Activated CD4-positive, alpha-beta memory T cell treated with anti-CD3 and anti-CD28 coated beads, Interleukin-2, amount 10 ng/mL, durations not matched to agents 7 days and 5 days (primary cell): ENCODE measurements around the gene CARF. TPM values are rescaled to one million over a fixed set of nuclear protein-coding genes. Genes with fewer than 3 reads are reported as not detected.
"Not testable (repeated sequence)": the region's sequence is repeated elsewhere in the genome, so short reads cannot be mapped to it uniquely, and the experiment has no call there.

Experiments
- CTCF ChIA-PET: fragments of 350-600 bp; sonication (Branson Sonifier 250); formaldehyde crosslinking; loops from one replicate; lab custom pipeline; 2021; ENCODE audit warnings: antibody characterized with exemption, inconsistent platforms; lab: Charles Lee
- POLR2A ChIA-PET: fragments of 350-600 bp; sonication (Branson Sonifier 250); formaldehyde crosslinking; loops from one replicate; lab custom pipeline; 2021; ENCODE audit warnings: antibody characterized with exemption; lab: Charles Lee
- DNase-seq: peaks from one replicate; pipeline ENCODE4 v3.0.0-alpha.2; 2020
- H3K27ac Mint-ChIP-seq: one replicate; pipeline ENCODE4 v1.8.0; 2021; ENCODE audit warnings: mild to moderate bottlenecking, mixed read lengths
- H3K27me3 Mint-ChIP-seq: one replicate; pipeline ENCODE4 v1.8.0; 2021; ENCODE audit warnings: mixed read lengths
- H3K36me3 Mint-ChIP-seq: one replicate; pipeline ENCODE4 v1.8.0; 2021; ENCODE audit warnings: low read depth, mixed read lengths
- H3K4me1 Mint-ChIP-seq: one replicate; pipeline ENCODE4 v1.8.0; 2021; ENCODE audit warnings: mixed read lengths
- H3K4me3 Mint-ChIP-seq: one replicate; pipeline ENCODE4 v1.8.0; 2021; ENCODE audit warnings: mild to moderate bottlenecking, mixed read lengths
- H3K9me3 Mint-ChIP-seq: one replicate; pipeline ENCODE4 v1.8.0; 2021; ENCODE audit warnings: mixed read lengths
- total RNA-seq, 2 experiments: library from RNA; stranded (reverse); gene quantifications; one replicate each; pipeline ENCODE4 v1.2.3, GENCODE V29; 2021

CARF gene
- total RNA-seq, 2 experiments from 2014 or later, result 11.9 to 12.3 TPM

GRCh38 chr2:202944816-202945215 lies 32.7 kb downstream of the CARF start:
- H3K27ac Mint-ChIP-seq, result no peak overlapping the region
- peaks cover 18% of the 10 kb centered on the region for H3K9me3 Mint-ChIP-seq
- CTCF ChIA-PET, result no interaction called here
- H3K4me1 Mint-ChIP-seq, result no peaks in the 10 kb centered on the region
- H3K4me3 Mint-ChIP-seq, result no peak overlapping the region
- no peaks in the 10 kb centered on the region for H3K27me3 Mint-ChIP-seq
- POLR2A ChIA-PET, result no interaction called here
- peaks cover 35% of the 10 kb centered on the region for H3K36me3 Mint-ChIP-seq
- DNase-seq, result no peak

DNA sequence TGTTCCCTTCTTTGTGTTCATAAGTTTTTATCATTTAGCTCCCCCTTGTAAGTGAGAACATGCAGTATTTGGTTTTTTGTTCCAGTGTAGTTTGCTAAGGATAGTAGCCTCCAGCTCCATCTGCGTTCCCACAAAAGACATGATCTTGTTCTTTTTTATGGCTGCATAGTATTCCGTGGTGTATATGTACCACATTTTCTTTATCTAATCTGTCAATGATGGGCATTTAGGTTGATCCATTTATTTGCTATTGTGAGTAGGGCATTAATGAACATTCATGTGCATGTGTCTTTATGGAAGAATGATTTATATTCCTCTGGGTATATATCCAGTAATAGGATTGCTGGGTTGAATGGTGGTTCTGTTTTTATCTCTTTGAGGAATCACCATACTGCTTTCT lies 33.4 kb downstream of the CARF start:
- no peaks in the 10 kb centered on the region for H3K4me1 Mint-ChIP-seq
- no peak overlapping the region for H3K27ac Mint-ChIP-seq
- no peak for DNase-seq
- no peaks in the 10 kb centered on the region for H3K27me3 Mint-ChIP-seq
- H3K9me3 Mint-ChIP-seq, result peaks cover 18% of the 10 kb centered on the region
- POLR2A ChIA-PET, result no interaction called here
- no peak overlapping the region for H3K4me3 Mint-ChIP-seq
- CTCF ChIA-PET, result no interaction called here
- H3K36me3 Mint-ChIP-seq, result peaks cover 33% of the 10 kb centered on the region

DNA sequence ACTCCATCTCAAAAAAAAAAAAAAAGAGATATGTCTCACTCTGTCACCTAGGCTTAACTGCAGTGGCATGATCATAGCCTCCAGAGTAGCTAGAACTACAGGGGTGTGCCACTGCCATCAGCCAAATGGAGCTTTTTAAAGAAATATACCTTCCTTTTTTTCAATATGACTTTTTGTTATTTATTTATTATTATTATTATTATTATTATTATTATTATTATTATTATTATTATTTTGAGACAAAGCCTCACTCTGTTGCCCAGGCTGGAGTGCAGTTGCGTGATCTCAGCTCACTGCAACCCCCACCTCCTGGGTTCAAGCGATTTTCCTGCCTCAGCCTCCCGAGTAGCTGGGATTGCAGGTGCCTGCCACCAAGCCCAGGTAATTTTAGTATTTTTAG lies 37.3 kb downstream of the CARF start:
- H3K9me3 Mint-ChIP-seq, result peaks cover 18% of the 10 kb centered on the region
- H3K4me3 Mint-ChIP-seq, H3K27me3 Mint-ChIP-seq, H3K4me1 Mint-ChIP-seq, H3K27ac Mint-ChIP-seq, DNase-seq, CTCF ChIA-PET, POLR2A ChIA-PET: not testable (repeated sequence)
- H3K36me3 Mint-ChIP-seq, result peaks cover 32% of the 10 kb centered on the region

DNA sequence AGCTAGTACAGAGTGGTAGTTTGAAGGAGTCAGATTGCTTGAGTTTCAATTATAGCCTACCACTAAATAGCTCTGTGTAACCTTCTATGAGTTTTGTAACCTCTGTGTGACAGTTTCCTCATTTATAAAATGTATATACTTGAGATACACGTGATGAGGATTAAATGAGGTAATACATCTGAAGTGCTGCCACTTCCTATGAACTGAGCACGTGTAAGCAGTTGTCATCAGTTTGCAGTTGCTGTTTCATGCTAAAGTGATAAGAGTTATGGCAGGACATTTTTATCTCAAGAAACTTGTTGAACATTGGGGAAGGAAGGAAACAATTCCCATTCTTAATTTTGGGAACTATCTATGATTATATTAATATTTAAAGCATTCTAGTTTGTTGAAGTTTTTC lies 38.5 kb downstream of the CARF start:
- no peak for DNase-seq
- no peaks in the 10 kb centered on the region for H3K27me3 Mint-ChIP-seq
- H3K4me1 Mint-ChIP-seq, result no peaks in the 10 kb centered on the region
- H3K27ac Mint-ChIP-seq, result no peak overlapping the region
- H3K9me3 Mint-ChIP-seq, result peaks cover 15% of the 10 kb centered on the region
- POLR2A ChIA-PET, result interaction anchor here (0.6 kb wide), 1 partner anchor 39 kb away, joined by 3 read pairs; the partner anchor contains the start of gene WDR12
- peaks cover 21% of the 10 kb centered on the region for H3K36me3 Mint-ChIP-seq
- H3K4me3 Mint-ChIP-seq, result no peak overlapping the region
- CTCF ChIA-PET, result no interaction called here

DNA sequence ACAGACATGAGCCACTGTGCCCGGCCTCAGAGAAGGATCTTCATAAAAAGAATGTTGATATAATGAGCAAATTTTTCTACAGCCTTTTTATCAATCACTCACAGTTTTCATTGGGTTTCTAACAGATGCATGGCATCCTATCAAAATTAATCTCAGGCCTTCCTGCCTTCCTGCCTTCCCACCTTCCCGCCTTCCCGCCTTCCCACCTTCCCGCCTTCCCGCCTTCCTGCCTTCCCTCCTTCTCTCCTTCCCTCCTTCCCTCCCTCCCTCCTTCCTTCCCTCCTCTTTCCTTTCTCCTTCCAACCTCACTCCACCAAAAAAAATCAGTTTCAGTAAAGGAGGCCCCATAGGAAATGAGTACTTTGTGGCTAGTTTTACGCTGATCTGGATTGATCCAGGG lies 48.4 kb downstream of the CARF start:
- Mint-ChIP-seq H3K9me3 (no peaks in the 10 kb centered on the region), H3K4me1 (peaks cover 4% of the 10 kb centered on the region), H3K4me3 (no peak overlapping the region), H3K36me3 (peaks cover 7% of the 10 kb centered on the region), H3K27me3 (no peaks in the 10 kb centered on the region), H3K27ac (no peak overlapping the region)
- POLR2A ChIA-PET, result no interaction called here
- CTCF ChIA-PET, result no interaction called here
- no peak for DNase-seq

DNA sequence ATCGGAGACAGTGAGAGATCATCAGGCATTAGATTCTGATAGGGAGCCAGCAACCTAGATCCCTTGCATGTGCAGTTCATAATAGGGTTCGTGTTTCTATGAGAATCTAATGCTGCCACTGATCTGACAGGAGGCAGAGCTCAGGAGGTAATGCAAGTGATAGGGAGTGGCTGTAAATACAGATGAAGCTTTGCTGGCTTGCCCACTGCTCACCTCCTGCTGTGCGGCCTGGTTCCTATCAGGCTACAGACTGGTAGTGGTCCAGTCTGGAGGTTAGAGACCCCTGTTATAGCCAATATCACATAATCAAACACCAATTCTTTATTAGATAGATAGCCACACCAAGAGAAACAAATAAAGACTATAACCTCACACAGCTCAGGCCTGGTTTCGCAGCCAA lies 51.6 kb downstream of the CARF start:
- Mint-ChIP-seq H3K36me3 (peaks cover 11% of the 10 kb centered on the region), H3K27ac (no peak overlapping the region), H3K9me3 (no peaks in the 10 kb centered on the region), H3K4me1 (peaks cover 9% of the 10 kb centered on the region), H3K27me3 (no peaks in the 10 kb centered on the region), H3K4me3 (no peak overlapping the region)
- ChIA-PET POLR2A (no interaction called here), CTCF (no interaction called here)
- DNase-seq, result no peak

GRCh38 chr2:202965810-202966460 lies 53.9 kb downstream of the CARF start:
- peak; percentile 41 for DNase-seq
- Mint-ChIP-seq H3K27ac (no peak overlapping the region), H3K27me3 (no peaks in the 10 kb centered on the region), H3K9me3 (no peaks in the 10 kb centered on the region), H3K36me3 (peaks cover 11% of the 10 kb centered on the region), H3K4me1 (peaks cover 9% of the 10 kb centered on the region), H3K4me3 (no peak overlapping the region)
- CTCF ChIA-PET, result no interaction called here
- POLR2A ChIA-PET, result no interaction called here

DNA sequence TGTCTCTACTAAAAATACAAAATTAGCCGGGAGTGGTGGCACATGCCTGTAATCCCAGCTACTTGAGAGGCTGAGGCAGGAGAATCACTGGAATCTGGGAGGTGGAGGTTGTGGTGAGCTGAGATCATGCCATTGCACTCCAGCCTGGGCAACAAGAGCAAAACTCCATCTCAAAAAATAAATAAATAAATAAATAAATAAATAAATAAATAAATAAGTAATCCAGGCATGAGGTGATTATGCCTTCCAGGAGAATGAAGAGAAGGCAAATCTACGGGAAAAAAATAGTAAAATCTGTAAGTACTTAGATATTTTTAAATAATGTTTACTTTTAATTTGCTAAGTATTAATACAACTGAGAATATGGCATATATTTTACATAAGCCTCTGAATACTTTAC lies 57.3 kb downstream of the CARF start:
- CTCF ChIA-PET, result interaction anchor here (0.6 kb wide), 1 partner anchor 257 kb away, joined by 3 read pairs; no protein-coding TSS in a partner anchor
- H3K27me3 Mint-ChIP-seq, H3K27ac Mint-ChIP-seq, H3K4me1 Mint-ChIP-seq, H3K36me3 Mint-ChIP-seq, DNase-seq, H3K4me3 Mint-ChIP-seq, H3K9me3 Mint-ChIP-seq, POLR2A ChIA-PET: not testable (repeated sequence)

GRCh38 chr2:202976809-202977208 lies 64.7 kb downstream of the CARF start:
- Mint-ChIP-seq H3K9me3 (no peaks in the 10 kb centered on the region), H3K4me3 (no peak overlapping the region), H3K4me1 (no peaks in the 10 kb centered on the region), H3K36me3 (peaks cover 3% of the 10 kb centered on the region), H3K27ac (no peak overlapping the region), H3K27me3 (no peaks in the 10 kb centered on the region)
- ChIA-PET POLR2A (interaction anchor here (0.6 kb wide), 1 partner anchor 833 kb away, joined by 3 read pairs; no protein-coding TSS in a partner anchor), CTCF (interaction anchor here (1.0 kb wide), 1 partner anchor 9 kb away, joined by 4 read pairs; no protein-coding TSS in a partner anchor)
- no peak for DNase-seq

DNA sequence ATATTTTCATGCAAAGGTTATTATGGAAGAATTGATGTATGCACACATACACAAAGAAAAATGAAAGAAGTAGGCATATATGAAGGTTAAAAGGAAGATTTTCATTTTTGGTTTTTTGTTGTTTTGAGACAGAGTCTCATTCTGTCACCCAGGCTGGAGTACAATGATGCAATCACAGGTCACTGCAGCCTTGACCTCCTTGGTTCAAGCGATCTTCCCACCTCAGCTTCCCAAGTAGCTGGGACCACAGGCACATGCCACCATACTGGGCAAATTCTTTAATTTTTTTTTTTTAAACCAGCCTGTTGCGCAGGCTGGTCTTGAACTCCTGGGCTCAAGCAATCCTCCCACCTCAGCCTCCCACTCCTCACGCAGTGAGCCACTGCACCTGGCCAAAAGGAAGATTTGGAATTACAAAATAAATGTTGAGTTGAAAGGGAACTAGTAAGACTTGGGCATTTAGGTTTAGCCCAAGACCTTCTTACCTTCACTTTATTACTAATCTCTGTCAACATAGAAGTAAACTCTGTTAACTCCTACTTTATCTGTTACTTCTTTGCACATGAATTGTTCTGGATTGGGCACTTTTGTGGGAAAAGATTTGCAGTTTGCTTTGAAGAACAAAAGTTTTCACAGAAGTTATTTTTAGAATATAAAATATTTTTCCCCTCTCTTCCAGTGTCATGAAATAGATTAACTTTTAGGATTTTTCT lies 70.9 kb downstream of the CARF start:
- H3K36me3 Mint-ChIP-seq, result peaks cover 3% of the 10 kb centered on the region
- H3K27ac Mint-ChIP-seq, result no peak overlapping the region
- POLR2A ChIA-PET, result no interaction called here
- no peak overlapping the region for H3K4me3 Mint-ChIP-seq
- no peak for DNase-seq
- H3K9me3 Mint-ChIP-seq, result no peaks in the 10 kb centered on the region
- H3K4me1 Mint-ChIP-seq, result no peaks in the 10 kb centered on the region
- no peaks in the 10 kb centered on the region for H3K27me3 Mint-ChIP-seq
- CTCF ChIA-PET, result interaction anchor here (0.5 kb wide), 1 partner anchor 103 kb away, joined by 3 read pairs; no protein-coding TSS in a partner anchor

DNA sequence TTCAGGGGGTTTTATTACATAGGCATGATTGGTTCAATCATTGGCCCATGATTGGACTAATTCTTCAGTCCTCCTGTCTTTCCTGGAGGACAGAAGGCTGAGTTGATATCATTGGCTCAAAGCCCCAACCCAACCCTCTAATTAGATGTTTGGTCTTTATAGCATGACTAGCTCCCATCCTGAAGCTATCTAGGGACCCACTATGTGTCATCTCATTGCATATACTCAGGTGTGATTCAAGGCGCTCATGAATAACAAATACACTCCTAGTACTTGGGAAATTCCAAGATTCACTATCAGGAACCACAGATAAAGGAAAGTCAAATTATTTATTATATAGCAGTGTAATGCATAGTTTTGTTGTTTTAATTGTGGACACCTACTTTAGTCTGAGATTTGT lies 77.7 kb downstream of the CARF start:
- Mint-ChIP-seq H3K4me3 (no peak overlapping the region), H3K9me3 (no peaks in the 10 kb centered on the region), H3K36me3 (no peaks in the 10 kb centered on the region), H3K27me3 (no peaks in the 10 kb centered on the region), H3K4me1 (no peaks in the 10 kb centered on the region), H3K27ac (no peak overlapping the region)
- POLR2A ChIA-PET, result interaction anchor here (1.0 kb wide), 1 partner anchor 28 kb away, joined by 3 read pairs; no protein-coding TSS in a partner anchor
- DNase-seq, result no peak
- CTCF ChIA-PET, result no interaction called here

DNA sequence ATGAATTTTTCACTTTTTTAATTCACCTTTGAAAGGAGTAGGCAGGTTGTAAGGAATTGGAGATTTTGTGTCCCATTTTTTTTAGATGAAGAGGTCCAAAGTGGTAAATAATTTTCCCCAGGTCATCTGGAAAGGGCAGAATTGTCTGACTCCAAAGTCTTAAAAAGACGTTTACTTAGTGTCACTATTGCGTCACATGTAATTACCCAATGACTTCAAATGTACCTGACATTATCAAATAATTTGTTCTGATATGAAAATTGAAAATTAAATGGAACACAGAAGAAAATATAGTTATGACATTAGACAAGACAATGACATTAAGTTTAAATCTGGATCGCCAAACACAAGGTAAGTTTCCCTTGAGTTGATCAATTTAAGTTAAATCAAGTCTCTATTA lies 78.4 kb downstream of the CARF start:
- H3K4me3 Mint-ChIP-seq, result no peak overlapping the region

DNA sequence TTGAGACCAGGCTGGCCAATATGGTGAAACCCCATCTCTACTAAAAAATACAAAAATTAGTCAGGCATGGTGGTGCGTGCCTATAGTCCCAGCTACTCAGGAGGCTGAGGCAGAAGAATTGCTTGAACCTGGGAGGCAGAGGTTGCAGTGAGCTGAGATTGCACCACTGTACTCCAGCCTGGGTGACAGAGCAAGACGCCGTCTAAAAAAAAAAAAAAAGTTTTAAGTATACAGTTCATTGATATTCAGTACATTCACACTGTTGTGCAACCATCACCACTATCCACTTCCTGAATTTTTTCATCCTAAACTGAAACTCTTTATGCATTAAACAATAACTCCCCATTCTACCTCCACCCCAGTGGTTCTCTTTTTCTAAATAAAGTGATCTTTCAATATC lies 85.0 kb downstream of the CARF start:
- POLR2A ChIA-PET, H3K27me3 Mint-ChIP-seq, H3K27ac Mint-ChIP-seq, H3K9me3 Mint-ChIP-seq, H3K4me1 Mint-ChIP-seq, DNase-seq, CTCF ChIA-PET, H3K36me3 Mint-ChIP-seq, H3K4me3 Mint-ChIP-seq: not testable (repeated sequence)

More for the DNA sequence above, 78.4 kb downstream of the CARF start:
- peaks cover 2% of the 10 kb centered on the region for H3K27me3 Mint-ChIP-seq
- POLR2A ChIA-PET, result interaction anchor here (1.0 kb wide), 1 partner anchor 27 kb away, joined by 3 read pairs; no protein-coding TSS in a partner anchor
- H3K27ac Mint-ChIP-seq, result no peak overlapping the region
- CTCF ChIA-PET, result no interaction called here
- H3K4me1 Mint-ChIP-seq, result no peaks in the 10 kb centered on the region
- no peak for DNase-seq
- H3K36me3 Mint-ChIP-seq, result no peaks in the 10 kb centered on the region
- no peaks in the 10 kb centered on the region for H3K9me3 Mint-ChIP-seq
